ENCODE results near the gene TNS1. TPM values are rescaled to one million over a fixed set of nuclear protein-coding genes. Genes with fewer than 3 reads are reported as not detected.

The TNS1 gene
- total RNA-seq, 6 experiments from 2014 or later: 113 to 139 (median 126) TPM

- Mint-ChIP-seq H3K9me3 (no peaks in the 10 kb centered on the region), H3K27ac (peak overlapping the region; percentile 66), H3K4me1 (ENCODE audit: low read depth) (peaks cover 57% of the 10 kb centered on the region), H3K36me3 (ENCODE audit: low read depth) (peaks cover 19% of the 10 kb centered on the region), H3K4me3 (no peak overlapping the region), H3K27me3 (ENCODE audit: insufficient read depth) (peaks cover 15% of the 10 kb centered on the region)
- DNase-seq: no peak
- TF ChIP-seq, protein P1, sequence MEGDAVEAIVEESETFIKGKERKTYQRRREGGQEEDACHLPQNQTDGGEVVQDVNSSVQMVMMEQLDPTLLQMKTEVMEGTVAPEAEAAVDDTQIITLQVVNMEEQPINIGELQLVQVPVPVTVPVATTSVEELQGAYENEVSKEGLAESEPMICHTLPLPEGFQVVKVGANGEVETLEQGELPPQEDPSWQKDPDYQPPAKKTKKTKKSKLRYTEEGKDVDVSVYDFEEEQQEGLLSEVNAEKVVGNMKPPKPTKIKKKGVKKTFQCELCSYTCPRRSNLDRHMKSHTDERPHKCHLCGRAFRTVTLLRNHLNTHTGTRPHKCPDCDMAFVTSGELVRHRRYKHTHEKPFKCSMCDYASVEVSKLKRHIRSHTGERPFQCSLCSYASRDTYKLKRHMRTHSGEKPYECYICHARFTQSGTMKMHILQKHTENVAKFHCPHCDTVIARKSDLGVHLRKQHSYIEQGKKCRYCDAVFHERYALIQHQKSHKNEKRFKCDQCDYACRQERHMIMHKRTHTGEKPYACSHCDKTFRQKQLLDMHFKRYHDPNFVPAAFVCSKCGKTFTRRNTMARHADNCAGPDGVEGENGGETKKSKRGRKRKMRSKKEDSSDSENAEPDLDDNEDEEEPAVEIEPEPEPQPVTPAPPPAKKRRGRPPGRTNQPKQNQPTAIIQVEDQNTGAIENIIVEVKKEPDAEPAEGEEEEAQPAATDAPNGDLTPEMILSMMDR (IDR thresholded peaks at IDR 0.05): no peak
Observed at GRCh38 chr2:217910875-217911212, 92.0 kb downstream of the TNS1 start.

GRCh38 chr2:217909156-217909820 is 93.5 kb downstream of the TNS1 start:
- Mint-ChIP-seq H3K9me3 (no peaks in the 10 kb centered on the region), H3K36me3 (ENCODE audit: low read depth) (peaks cover 16% of the 10 kb centered on the region; the same call in 1 of the 2 replicates), H3K4me3 (no peak overlapping the region), H3K27ac (peak overlapping the region; percentile 38; the same call in 1 of the 2 replicates), H3K4me1 (ENCODE audit: low read depth) (peaks cover 57% of the 10 kb centered on the region), H3K27me3 (ENCODE audit: insufficient read depth) (peaks cover 15% of the 10 kb centered on the region)
- no peak for DNase-seq
- TF ChIP-seq, protein P1 (IDR thresholded peaks at IDR 0.05): no peak

- DNase-seq: no peak
- H3K4me3 Mint-ChIP-seq: no peak overlapping the region
- TF ChIP-seq, protein P1 (IDR thresholded peaks at IDR 0.05): no peak
- H3K9me3 Mint-ChIP-seq: no peaks in the 10 kb centered on the region
- peaks cover 57% of the 10 kb centered on the region for H3K4me1 Mint-ChIP-seq (ENCODE audit: low read depth)
- peaks cover 13% of the 10 kb centered on the region for H3K36me3 Mint-ChIP-seq (ENCODE audit: low read depth)
- no peak overlapping the region for H3K27ac Mint-ChIP-seq
- H3K27me3 Mint-ChIP-seq (ENCODE audit: insufficient read depth): peaks cover 9% of the 10 kb centered on the region
Observed at GRCh38 chr2:217908544-217908943, 94.3 kb downstream of the TNS1 start.

DNA sequence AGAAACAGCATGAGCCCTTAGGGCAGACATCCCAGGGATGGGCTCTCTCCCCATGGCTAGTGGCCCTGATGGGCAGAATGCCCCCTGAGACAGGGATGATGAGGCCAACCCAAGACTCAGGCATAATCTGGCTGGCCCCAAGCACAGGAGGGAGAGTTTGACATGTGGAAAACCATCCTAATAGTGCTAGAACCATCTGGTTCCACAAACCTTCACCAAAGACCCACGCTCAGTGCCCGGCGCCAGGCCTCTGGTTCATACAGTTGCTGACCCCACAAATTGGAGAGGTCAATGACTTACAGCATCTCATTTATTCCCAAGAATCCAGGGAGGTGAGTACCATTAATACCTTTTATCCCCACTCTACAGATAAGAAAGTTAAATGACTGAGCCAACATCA is 95.5 kb downstream of the TNS1 start:
- Mint-ChIP-seq H3K9me3 (no peaks in the 10 kb centered on the region), H3K4me3 (no peak overlapping the region), H3K4me1 (ENCODE audit: low read depth) (peaks cover 57% of the 10 kb centered on the region), H3K36me3 (ENCODE audit: low read depth) (peaks cover 20% of the 10 kb centered on the region), H3K27ac (peak overlapping the region; percentile 44; the same call in 1 of the 2 replicates), H3K27me3 (ENCODE audit: insufficient read depth) (peaks cover 9% of the 10 kb centered on the region)
- TF ChIP-seq, protein P1 (IDR thresholded peaks at IDR 0.05): no peak
- DNase-seq: no peak

DNA sequence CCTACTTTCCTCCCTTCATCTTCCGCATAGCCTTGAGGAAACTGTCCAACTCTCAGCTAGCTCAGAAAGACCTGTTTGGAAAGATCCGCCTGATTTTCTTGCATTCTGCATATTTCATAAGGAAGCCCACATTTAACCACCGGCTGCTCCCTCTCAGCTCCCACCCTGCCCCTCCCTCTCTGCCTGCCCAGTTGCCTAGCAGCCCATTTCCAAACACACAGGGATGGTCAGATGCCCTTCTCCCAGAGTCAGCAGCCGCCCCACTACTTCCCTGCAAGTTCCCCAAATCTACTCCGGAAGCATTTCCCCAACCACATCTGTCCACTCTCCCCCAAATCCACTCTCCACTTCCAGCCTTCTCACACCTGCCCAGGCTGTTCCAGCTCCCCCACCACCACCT is 96.0 kb downstream of the TNS1 start:
- H3K27me3 Mint-ChIP-seq (ENCODE audit: insufficient read depth): peaks cover 9% of the 10 kb centered on the region
- DNase-seq: no peak
- peaks cover 20% of the 10 kb centered on the region for H3K36me3 Mint-ChIP-seq (ENCODE audit: low read depth)
- H3K9me3 Mint-ChIP-seq: no peaks in the 10 kb centered on the region
- H3K4me1 Mint-ChIP-seq (ENCODE audit: low read depth): peaks cover 57% of the 10 kb centered on the region
- peak overlapping the region; percentile 44 for H3K27ac Mint-ChIP-seq
- no peak overlapping the region for H3K4me3 Mint-ChIP-seq
- TF ChIP-seq, protein P1 (IDR thresholded peaks at IDR 0.05): no peak

Data from HFFc6 (cell line).